Uterus (tissue), 4 donors: ENCODE measurements around the gene SALL3. TPM values are rescaled to one million over a fixed set of nuclear protein-coding genes. Genes with fewer than 3 reads are reported as not detected.

Experiments
- DNase-seq, 2 donors: peaks; one replicate each; pipeline ENCODE4 v3.0.0-alpha.2; 2019 to 2020
- H3K27ac ChIP-seq, 2 donors: fragments of 200-600 bp; sonication (generic); 1 replicate in 1 of 2; 2 replicates in 1 of 2; pipeline ENCODE4 v1.5.1; 2016 to 2018
- H3K27me3 ChIP-seq, 2 donors: fragments of 200-600 bp; sonication (generic); one replicate each; pipeline ENCODE4 v1.5.1; 2018 to 2019; ENCODE audit warnings: control low read depth in 1 of 2
- H3K36me3 ChIP-seq, 2 donors: fragments of 200-600 bp; sonication (generic); one replicate each; pipeline ENCODE4 v1.5.1; 2019; ENCODE audit warnings: control low read depth in 1 of 2
- H3K4me1 ChIP-seq, 2 donors: fragments of 200-600 bp; sonication (generic); one replicate each; pipeline ENCODE4 v1.5.1; 2018 to 2019; ENCODE audit warnings: control low read depth in 1 of 2
- H3K4me3 ChIP-seq, 2 donors: fragments of 200-600 bp; sonication (generic); 1 replicate in 1 of 2; 2 replicates in 1 of 2; pipeline ENCODE4 v1.5.1; 2018 to 2019; ENCODE audit warnings: mild to moderate bottlenecking in 1 of 2
- H3K9me3 ChIP-seq, 2 donors: fragments of 200-600 bp; sonication (generic); one replicate each; pipeline ENCODE4 v1.5.1; 2019; ENCODE audit warnings: control low read depth in 1 of 2
- POLR2A ChIP-seq, 2 donors: fragments of 450-650 bp; IDR thresholded peaks; one replicate each; pipeline ENCODE4 v1.6.1; 2016; ENCODE audit warnings: antibody characterized with exemption in 2 of 2, mild to moderate bottlenecking in 1 of 2, moderate library complexity in 1 of 2
- intact Hi-C: fragments of 100-400 bp; cut with DNase I; formaldehyde crosslinking; loops from one replicate; pipeline ENCODE4 v1.15.1; 2023; ENCODE audit warnings: low total_unique reads
- total RNA-seq, 4 donors: library from RNA; depleted of rRNA in 3 of 4; stranded (reverse); fragments of >200 nt in 3 of 4; gene quantifications; one replicate each; pipeline versions ENCODE4 v1.1.0 to v1.2.4, GENCODE V29; 2014 to 2023
- TF ChIP-seq, protein P1 (sequence below), 4 experiments: fragments of 200-600 bp in 2 of 4; fragments of 450-650 bp in 2 of 4; sonication (generic) in 2 of 4; IDR thresholded peaks; one replicate each; pipeline ENCODE4 v1.5.1; 2016 to 2019; ENCODE audit warnings: antibody characterized with exemption in 4 of 4, mild to moderate bottlenecking in 2 of 4, moderate library complexity in 1 of 4
- donor health status: DM: yes; HTN: yes; CAD: no.

SALL3 gene
- total RNA-seq, 4 donors from 2014 or later: 0.28 TPM; not detected in 3

DNA sequence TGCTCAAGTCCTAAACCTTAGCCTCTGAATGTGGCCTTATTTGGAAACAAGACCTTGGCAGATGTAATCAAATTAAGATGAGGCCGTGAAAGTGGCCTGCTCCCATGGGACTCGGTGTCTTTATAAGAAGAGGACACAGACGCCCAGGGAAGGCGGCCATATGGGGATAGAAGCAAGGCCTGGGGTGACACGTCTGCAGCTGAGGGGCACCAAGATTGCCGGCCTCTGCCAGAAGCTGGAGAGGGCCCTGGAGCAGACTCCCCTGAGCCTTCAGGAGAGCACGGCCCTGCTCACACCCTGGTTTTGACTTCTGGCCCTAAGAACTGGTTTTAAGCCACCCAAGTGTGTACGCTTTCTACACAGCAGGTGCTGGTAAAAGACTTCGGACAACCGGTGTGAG is 29.2 kb upstream of the SALL3 start:
- Histone ChIP-seq H3K4me3 (no peak overlapping the region), H3K4me1 (no peaks in the 10 kb centered on the region), H3K27ac (no peak overlapping the region), H3K9me3 (no peaks in the 10 kb centered on the region), H3K36me3 (no peaks in the 10 kb centered on the region), H3K27me3 (no peaks in the 10 kb centered on the region)
- DNase-seq: no peak
- intact Hi-C loops: no loop called here
- no peak for TF ChIP-seq POLR2A (IDR thresholded peaks at IDR 0.05)
- TF ChIP-seq, protein P1, sequence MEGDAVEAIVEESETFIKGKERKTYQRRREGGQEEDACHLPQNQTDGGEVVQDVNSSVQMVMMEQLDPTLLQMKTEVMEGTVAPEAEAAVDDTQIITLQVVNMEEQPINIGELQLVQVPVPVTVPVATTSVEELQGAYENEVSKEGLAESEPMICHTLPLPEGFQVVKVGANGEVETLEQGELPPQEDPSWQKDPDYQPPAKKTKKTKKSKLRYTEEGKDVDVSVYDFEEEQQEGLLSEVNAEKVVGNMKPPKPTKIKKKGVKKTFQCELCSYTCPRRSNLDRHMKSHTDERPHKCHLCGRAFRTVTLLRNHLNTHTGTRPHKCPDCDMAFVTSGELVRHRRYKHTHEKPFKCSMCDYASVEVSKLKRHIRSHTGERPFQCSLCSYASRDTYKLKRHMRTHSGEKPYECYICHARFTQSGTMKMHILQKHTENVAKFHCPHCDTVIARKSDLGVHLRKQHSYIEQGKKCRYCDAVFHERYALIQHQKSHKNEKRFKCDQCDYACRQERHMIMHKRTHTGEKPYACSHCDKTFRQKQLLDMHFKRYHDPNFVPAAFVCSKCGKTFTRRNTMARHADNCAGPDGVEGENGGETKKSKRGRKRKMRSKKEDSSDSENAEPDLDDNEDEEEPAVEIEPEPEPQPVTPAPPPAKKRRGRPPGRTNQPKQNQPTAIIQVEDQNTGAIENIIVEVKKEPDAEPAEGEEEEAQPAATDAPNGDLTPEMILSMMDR (IDR thresholded peaks at IDR 0.05): no peak

DNA sequence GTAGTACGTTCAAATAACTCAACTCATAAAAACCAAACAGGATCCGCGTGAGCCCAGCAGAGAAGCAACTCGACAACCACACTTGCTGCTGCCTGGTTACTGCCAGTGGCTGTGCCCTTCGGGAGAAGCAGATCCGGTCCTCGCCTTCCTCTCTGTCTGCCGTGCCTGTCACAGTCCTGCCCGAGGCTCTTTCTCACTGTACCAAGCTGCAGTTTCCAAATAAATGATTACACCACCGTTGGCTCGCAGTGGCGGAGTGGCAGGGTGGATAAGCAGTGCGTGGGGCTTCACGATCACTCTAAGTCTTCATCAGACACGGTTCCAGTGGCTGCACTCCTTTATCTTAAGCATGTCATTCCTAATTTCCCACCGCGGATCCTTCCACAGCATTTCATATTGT is 26.1 kb upstream of the SALL3 start:
- no peaks in the 10 kb centered on the region for H3K4me1 ChIP-seq
- no peak overlapping the region for H3K27ac ChIP-seq
- no peaks in the 10 kb centered on the region for H3K36me3 ChIP-seq
- H3K27me3 ChIP-seq: no peaks in the 10 kb centered on the region
- intact Hi-C loops: no loop called here
- H3K9me3 ChIP-seq: no peaks in the 10 kb centered on the region
- no peak overlapping the region for H3K4me3 ChIP-seq
- TF ChIP-seq POLR2A (IDR thresholded peaks at IDR 0.05): no peak
- TF ChIP-seq, protein P1 (IDR thresholded peaks at IDR 0.05): no peak
- DNase-seq: no peak

DNA sequence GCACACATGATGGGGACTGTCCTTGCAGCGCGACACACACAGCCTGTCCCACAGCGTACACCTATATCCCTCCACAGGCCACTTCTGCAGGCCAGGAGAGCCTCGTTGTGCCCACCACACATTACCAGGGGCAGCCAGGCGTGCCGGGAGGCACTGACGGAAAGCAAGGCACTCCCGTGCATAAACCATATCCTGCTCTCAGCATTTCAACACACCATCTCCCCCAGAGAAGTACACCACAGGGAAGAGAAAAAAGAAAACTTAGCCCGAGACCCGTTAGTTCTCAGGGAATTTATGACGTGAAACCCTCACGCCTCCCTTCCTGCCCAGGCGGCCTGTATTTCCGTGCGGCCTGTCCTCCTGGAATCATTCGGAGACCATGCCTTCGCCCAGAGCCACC is 24.6 kb upstream of the SALL3 start:
- TF ChIP-seq POLR2A (IDR thresholded peaks at IDR 0.05): no peak
- TF ChIP-seq, protein P1 (IDR thresholded peaks at IDR 0.05): no peak
- Histone ChIP-seq H3K27me3 (no peaks in the 10 kb centered on the region), H3K4me3 (no peak overlapping the region), H3K27ac (no peak overlapping the region), H3K36me3 (no peaks in the 10 kb centered on the region), H3K9me3 (no peaks in the 10 kb centered on the region), H3K4me1 (no peaks in the 10 kb centered on the region)
- DNase-seq: no peak
- intact Hi-C loops: no loop called here

- intact Hi-C loops: no loop called here
- no peak for DNase-seq
- no peaks in the 10 kb centered on the region for H3K4me1 ChIP-seq
- TF ChIP-seq, protein P1 (IDR thresholded peaks at IDR 0.05): no peak
- TF ChIP-seq POLR2A (IDR thresholded peaks at IDR 0.05): no peak
- no peaks in the 10 kb centered on the region for H3K9me3 ChIP-seq
- no peaks in the 10 kb centered on the region for H3K27me3 ChIP-seq
- H3K27ac ChIP-seq: no peak overlapping the region
- no peaks in the 10 kb centered on the region for H3K36me3 ChIP-seq
- H3K4me3 ChIP-seq: no peak overlapping the region
Observed at GRCh38 chr18:78957140-78957539, 22.5 kb upstream of the SALL3 start.

DNA sequence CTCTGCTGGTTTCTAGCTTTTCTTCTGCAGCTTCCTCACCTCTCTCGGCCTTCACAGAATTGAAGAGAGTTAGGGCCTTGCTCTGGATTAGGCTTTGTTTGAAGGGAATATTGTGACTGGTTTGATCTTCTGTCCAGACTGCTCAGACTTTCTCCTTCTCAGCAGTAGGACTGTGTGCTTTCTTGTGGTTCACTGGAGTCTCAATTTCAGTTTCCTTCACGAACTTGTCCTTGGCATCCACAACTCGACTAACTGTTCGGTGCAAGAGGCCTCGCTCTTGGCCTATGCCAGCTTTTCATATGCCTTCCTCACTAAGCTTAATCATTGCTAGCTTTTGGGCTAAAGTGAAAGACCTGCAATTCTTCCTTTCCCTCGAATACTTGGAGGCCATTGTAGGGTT is 18.9 kb upstream of the SALL3 start:
- intact Hi-C loops: no loop called here
- H3K27me3 ChIP-seq: no peaks in the 10 kb centered on the region
- no peak overlapping the region for H3K4me3 ChIP-seq
- TF ChIP-seq POLR2A (IDR thresholded peaks at IDR 0.05): no peak
- TF ChIP-seq, protein P1 (IDR thresholded peaks at IDR 0.05): no peak
- no peaks in the 10 kb centered on the region for H3K36me3 ChIP-seq
- DNase-seq: no peak
- H3K9me3 ChIP-seq: no peaks in the 10 kb centered on the region
- no peak overlapping the region for H3K27ac ChIP-seq
- no peaks in the 10 kb centered on the region for H3K4me1 ChIP-seq
